Endothelial cell (in vitro differentiated cells): Measurements from ENCODE around the gene C9orf43. TPM values are rescaled to one million over a fixed set of nuclear protein-coding genes. Genes with fewer than 3 reads are reported as not detected.
"Not testable (repeated sequence)": the region's sequence is repeated elsewhere in the genome, so short reads cannot be mapped to it uniquely, and the experiment has no call there.

Experiments used
- DNase-seq: peaks from one replicate; pipeline ENCODE4 v3.0.0; 2021; ENCODE audit warnings: low spot score
- H3K27ac Mint-ChIP-seq: one replicate; pipeline ENCODE4 v1.8.0; 2021; ENCODE audit warnings: mixed read lengths, inconsistent platforms; ENCODE audit not compliant: unreplicated experiment
- H3K27me3 Mint-ChIP-seq: one replicate; pipeline ENCODE4 v1.8.0; 2021; ENCODE audit warnings: mild to moderate bottlenecking, moderate library complexity, mixed read lengths, inconsistent platforms; ENCODE audit not compliant: unreplicated experiment
- H3K36me3 Mint-ChIP-seq: one replicate; pipeline ENCODE4 v1.8.0; 2021; ENCODE audit warnings: mild to moderate bottlenecking, low read depth, mixed read lengths, inconsistent platforms; ENCODE audit not compliant: unreplicated experiment
- H3K4me1 Mint-ChIP-seq: one replicate; pipeline ENCODE4 v1.8.0; 2021; ENCODE audit warnings: mild to moderate bottlenecking, mixed read lengths, inconsistent platforms; ENCODE audit not compliant: unreplicated experiment
- H3K4me3 Mint-ChIP-seq: one replicate; pipeline ENCODE4 v1.8.0; 2021; ENCODE audit warnings: mild to moderate bottlenecking, mixed read lengths, inconsistent platforms; ENCODE audit not compliant: unreplicated experiment
- H3K9me3 Mint-ChIP-seq: one replicate; pipeline ENCODE4 v1.8.0; 2021; ENCODE audit warnings: mixed read lengths, inconsistent platforms; ENCODE audit not compliant: unreplicated experiment
- CTCF ChIP-seq: fragments of 200-600 bp; sonication (generic); IDR thresholded peaks from one replicate; pipeline ENCODE4 v1.5.0; 2021; ENCODE audit warnings: antibody characterized with exemption; ENCODE audit not compliant: unreplicated experiment
- total RNA-seq: library from RNA; stranded (reverse); fragmentation: NEBNext Ultra II Directional; extraction: Animal tissue kit (Norgen Biotek cat#: 25700); gene quantifications from one replicate; pipeline ENCODE4 v1.2.1, GENCODE V29; 2021; ENCODE audit not compliant: unreplicated experiment

Gene C9orf43
- total RNA-seq, 1 donor from 2014 or later = 0.92 TPM

- no peaks in the 10 kb centered on the region for H3K27me3 Mint-ChIP-seq
- H3K9me3 Mint-ChIP-seq = no peaks in the 10 kb centered on the region
- no peak overlapping the region for H3K27ac Mint-ChIP-seq
- no peak for TF ChIP-seq CTCF
- peaks cover 10% of the 10 kb centered on the region for H3K36me3 Mint-ChIP-seq
- no peaks in the 10 kb centered on the region for H3K4me1 Mint-ChIP-seq
- no peak overlapping the region for H3K4me3 Mint-ChIP-seq
- no peak for DNase-seq
These were observed 37.3 kb upstream of the C9orf43 start for GRCh38 chr9:113373256-113373655.

GRCh38 chr9:113373676-113374392 lies 36.7 kb upstream of the C9orf43 start:
- Mint-ChIP-seq H3K4me3 (no peak overlapping the region), H3K27ac (no peak overlapping the region)
- DNase-seq = no peak

GRCh38 chr9:113375057-113376023 lies 35.2 kb upstream of the C9orf43 start:
- no peak for DNase-seq
- Mint-ChIP-seq H3K27ac (no peak overlapping the region), H3K27me3 (peaks cover 2% of the 10 kb centered on the region), H3K9me3 (no peaks in the 10 kb centered on the region), H3K4me3 (peak overlapping the region; percentile 78), H3K4me1 (peaks cover 2% of the 10 kb centered on the region), H3K36me3 (peaks cover 10% of the 10 kb centered on the region)
- TF ChIP-seq CTCF = no peak

More at GRCh38 chr9:113373676-113374392, 36.7 kb upstream of the C9orf43 start:
- Mint-ChIP-seq H3K4me1 (no peaks in the 10 kb centered on the region), H3K36me3 (peaks cover 10% of the 10 kb centered on the region), H3K27me3 (peaks cover 2% of the 10 kb centered on the region), H3K9me3 (no peaks in the 10 kb centered on the region)
- TF ChIP-seq CTCF = no peak

- H3K4me1 Mint-ChIP-seq = peaks cover 6% of the 10 kb centered on the region
- no peak within 1 kb of the TSS for H3K27ac Mint-ChIP-seq
- H3K27me3 Mint-ChIP-seq = peaks cover 5% of the 10 kb centered on the region
- peak within 1 kb of the TSS; percentile 87 for H3K4me3 Mint-ChIP-seq
- no peaks in the 10 kb centered on the region for H3K9me3 Mint-ChIP-seq
- peak; percentile 69 for DNase-seq
- no peak for TF ChIP-seq CTCF
- H3K36me3 Mint-ChIP-seq = peaks cover 10% of the 10 kb centered on the region
These were observed 33.6 kb upstream of the C9orf43 start, which contains the start of gene HDHD3 for GRCh38 chr9:113376634-113377567. HDHD3 (minus strand) TSS chr9:113376986; CDS start chr9:113374354, 2,632 bp downstream.

- H3K9me3 Mint-ChIP-seq, H3K4me3 Mint-ChIP-seq, H3K27ac Mint-ChIP-seq, H3K36me3 Mint-ChIP-seq, H3K4me1 Mint-ChIP-seq, H3K27me3 Mint-ChIP-seq, DNase-seq: not testable (repeated sequence)
These were observed 31.3 kb upstream of the C9orf43 start for GRCh38 chr9:113379094-113379828.

GRCh38 chr9:113379829-113380210 lies 30.7 kb upstream of the C9orf43 start:
- H3K9me3 Mint-ChIP-seq, H3K36me3 Mint-ChIP-seq, DNase-seq, H3K27me3 Mint-ChIP-seq, H3K4me3 Mint-ChIP-seq, H3K4me1 Mint-ChIP-seq, H3K27ac Mint-ChIP-seq: not testable (repeated sequence)
